Dedifferentiated amniotic fluid mesenchymal stem cell (primary cell): ENCODE measurements around the gene CDC42BPA.
"Not testable (repeated sequence)": the region's sequence is repeated elsewhere in the genome, so short reads cannot be mapped to it uniquely, and the experiment has no call there.

ENCODE experiments used
- DNase-seq: peaks from one replicate; pipeline ENCODE4 v3.0.0-alpha.2; 2016; ENCODE audit errors: extremely low spot score

Gene CDC42BPA

DNA sequence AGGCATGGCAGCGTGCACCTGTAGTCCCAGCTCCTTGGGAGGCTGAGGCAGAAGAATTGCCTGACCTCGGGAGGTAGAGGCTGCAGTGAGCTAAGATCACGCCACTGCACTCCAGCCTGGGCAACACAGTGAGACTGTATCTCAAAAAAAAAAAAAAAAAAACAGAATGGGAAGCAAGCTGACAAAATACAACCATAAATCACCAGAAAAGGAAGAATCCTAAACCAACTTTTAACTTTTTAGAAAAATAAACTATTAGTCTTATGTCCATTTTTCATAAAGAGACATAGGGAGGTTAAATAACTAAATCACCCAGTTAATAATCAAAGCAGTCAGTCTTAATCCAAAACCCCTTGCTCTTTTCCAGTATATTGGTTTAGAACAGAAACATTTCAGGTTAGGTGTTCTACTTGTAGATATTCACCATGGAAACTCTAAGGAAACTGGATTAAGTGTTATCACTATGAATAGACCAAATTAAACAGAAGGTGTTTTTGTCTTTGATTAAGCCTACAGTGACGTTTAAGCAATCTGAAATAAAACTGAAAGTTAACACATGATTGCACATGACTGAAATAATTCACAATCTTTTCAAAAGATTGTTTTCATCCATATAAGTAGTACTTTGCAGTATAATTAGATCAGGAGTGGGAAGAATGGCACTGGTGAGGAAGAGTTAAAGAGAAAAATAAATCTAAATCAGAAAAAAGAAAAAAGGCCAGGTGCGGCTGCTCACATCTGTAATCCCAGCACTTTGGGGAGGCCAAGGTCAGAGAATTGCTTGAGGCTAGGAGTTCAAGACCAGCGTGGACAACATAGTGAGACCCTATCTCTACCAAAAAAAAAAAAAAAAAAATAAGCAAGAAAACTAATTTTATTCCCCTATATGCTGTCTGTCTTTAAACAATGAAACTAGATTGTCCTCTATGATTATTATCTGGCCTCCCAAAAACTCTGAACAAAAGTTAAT lies 9.6 kb downstream of the CDC42BPA start:
- DNase-seq, result no peak

DNA sequence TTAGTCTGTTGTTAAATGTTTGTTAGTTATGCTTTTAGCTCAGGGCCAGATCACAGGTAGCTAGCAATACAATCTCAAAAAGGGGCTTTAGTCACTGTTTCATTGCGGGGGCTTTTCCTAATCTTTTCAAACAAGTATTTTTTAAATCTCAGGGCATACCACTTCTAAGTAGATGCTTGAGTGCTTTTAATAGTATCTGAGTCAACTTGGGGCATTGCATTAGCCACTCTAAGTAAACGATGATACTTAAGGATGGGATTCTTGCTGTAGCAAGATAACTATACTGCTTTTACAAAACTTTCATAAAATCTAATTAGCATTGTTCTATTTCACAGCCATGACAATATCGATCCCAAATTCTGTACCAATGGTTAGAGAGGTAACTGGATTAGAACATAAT lies 11.6 kb downstream of the CDC42BPA start:
- no peak for DNase-seq

- no peak for DNase-seq
Observed at GRCh38 chr1:227305894-227306626, 12.2 kb downstream of the CDC42BPA start.

- DNase-seq, result no peak
Observed at GRCh38 chr1:227304665-227305064, 13.6 kb downstream of the CDC42BPA start.

DNA sequence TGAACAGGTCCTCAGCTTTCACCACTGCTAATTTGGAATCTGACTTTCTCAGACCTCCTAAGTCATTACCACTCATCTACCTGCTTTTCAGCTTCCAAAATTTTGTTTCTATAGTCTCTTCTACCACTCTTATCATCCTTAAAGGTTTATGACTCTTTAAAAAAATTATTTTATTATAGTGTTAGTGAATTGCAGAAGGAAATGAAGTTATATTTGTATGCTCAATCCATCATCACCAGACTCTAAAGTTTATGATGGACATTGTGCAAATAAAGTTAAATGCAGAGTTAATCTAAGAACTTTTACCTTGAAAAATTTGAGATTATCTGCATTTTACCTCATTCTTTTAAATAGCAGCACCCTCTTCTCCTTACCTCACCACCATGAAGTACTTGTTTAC lies 14.6 kb downstream of the CDC42BPA start:
- no peak for DNase-seq

DNA sequence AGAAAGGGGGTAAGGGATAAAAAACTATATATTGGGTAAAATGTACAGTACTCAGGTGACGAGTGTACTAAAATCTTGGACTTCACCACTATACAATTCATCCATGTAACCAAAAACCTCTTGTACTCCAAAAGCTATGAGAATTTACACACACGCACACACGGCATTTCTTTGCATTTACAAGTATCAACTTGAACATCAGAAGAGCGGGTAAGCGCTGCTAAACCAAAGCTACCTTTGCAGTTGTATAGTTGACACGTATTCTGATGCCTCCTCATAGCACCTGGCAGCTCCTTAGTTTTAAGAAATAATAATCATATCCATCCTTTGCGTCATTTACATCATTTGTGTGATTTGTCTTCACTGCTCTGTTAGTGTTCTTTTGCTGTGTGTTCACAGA lies 17.6 kb downstream of the CDC42BPA start:
- DNase-seq, result no peak

GRCh38 chr1:227299688-227300087 lies 18.6 kb downstream of the CDC42BPA start:
- peak; percentile 36 for DNase-seq

DNA sequence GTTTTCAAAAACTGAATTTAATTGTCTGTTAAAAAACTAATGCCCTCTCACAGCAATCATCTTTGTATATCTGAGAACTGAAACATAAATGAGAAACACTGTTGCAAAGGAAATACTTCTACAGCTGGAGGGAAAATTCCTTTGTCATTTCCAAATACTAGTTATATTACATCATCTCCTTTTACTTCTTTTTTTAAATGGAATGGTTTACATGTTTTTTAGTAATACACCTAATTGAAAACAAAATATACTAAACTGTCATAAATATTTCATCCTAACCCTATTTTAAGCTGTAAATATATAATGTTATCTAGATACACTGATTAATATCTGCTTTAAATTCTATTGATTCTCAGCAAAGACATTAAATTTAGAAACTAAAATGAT lies 19.1 kb downstream of the CDC42BPA start:
- peak; percentile 69 for DNase-seq

- DNase-seq, result no peak
Observed at GRCh38 chr1:227298512-227299240, 19.6 kb downstream of the CDC42BPA start.

GRCh38 chr1:227297073-227297793 lies 21.1 kb downstream of the CDC42BPA start:
- DNase-seq, result no peak

GRCh38 chr1:227295609-227296008 lies 22.7 kb downstream of the CDC42BPA start:
- DNase-seq, result no peak

- DNase-seq, result no peak
Observed at GRCh38 chr1:227285745-227286144, 32.5 kb downstream of the CDC42BPA start.

- no peak for DNase-seq
Observed at GRCh38 chr1:227281371-227281770, 36.9 kb downstream of the CDC42BPA start.

DNA sequence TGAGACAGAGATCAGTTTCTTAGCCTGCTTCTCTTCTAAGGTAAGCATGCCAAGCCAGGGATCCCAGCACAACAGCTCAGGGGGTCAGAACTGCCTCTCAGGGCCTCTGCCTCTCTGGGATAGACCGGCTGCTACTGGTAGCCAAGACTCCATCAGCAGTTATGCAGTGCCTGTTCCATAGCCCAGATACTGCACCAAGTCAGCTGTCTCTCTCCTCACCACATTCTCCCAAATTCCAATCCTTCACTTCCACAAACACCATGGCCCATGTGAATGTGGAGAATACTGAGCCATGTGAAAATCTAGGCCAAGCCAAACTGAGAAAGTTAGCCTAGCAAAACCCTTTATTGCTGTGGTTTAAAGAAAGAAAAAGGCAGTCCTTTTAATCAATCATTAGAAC lies 37.5 kb downstream of the CDC42BPA start:
- DNase-seq, result no peak

GRCh38 chr1:227276156-227276693 lies 42.1 kb downstream of the CDC42BPA start:
- not testable (repeated sequence) for DNase-seq

DNA sequence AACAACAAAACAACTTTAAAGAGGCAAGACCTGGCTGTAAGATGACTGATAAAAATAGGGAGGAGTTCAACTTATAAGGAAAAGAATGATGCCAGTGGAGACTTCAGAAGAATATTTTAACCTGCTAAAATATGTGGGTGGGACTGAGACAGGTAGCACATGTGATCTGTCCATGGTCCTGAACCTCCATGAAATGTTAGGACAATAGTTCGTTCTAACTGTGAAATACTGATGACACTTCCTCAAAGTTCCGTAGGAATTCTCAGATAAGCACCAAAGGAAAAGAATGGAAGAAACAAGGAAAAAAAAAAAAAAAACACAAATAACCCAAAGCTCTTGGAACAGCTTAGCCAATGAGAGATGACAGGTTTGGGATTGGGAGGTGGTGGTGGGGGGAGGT lies 44.7 kb downstream of the CDC42BPA start:
- DNase-seq, result no peak

- DNase-seq, result no peak
Observed at GRCh38 chr1:227272428-227272827, 45.9 kb downstream of the CDC42BPA start.

- no peak for DNase-seq
Observed at GRCh38 chr1:227270554-227270953, 47.7 kb downstream of the CDC42BPA start.

DNA sequence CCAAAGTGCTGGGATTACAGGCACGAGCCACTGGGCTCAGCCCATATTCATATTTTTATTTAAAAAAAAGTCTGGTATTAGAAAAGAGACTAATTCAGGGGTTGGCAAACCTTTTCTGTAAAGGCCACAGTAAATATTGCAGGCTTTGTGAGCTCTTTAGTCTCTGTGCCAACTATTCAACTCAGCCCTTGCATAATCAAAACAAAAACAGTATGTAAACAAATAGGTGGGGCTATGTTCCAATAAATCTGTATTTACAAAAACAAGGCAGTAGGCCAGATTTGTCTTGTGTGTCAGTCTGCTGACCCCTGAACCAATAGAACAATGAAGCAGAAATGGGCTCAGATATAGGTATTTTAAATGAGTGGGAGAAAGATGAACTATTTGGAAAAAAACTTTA lies 49.3 kb downstream of the CDC42BPA start:
- no peak for DNase-seq

- no peak for DNase-seq
Observed at GRCh38 chr1:227265891-227266290, 52.4 kb downstream of the CDC42BPA start.

DNA sequence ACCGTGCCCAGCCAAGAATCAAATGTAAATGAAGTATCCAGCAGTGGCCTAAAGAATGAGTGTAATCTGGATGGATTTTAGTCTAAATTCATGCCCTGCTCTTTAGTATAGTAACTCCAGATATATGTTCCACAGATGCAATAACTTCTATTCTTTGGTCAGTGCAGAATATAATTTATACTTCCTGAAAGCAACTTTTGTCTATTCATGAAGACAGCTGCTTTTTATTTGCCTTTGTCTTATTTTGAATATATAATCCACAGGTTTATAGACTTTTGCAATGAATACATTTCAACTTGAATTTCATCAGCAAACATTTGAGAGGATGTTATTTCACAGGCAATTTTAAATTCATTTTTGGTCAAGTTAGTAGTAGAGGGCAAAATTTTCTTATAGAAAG lies 54.4 kb downstream of the CDC42BPA start:
- no peak for DNase-seq
